ENCODE results near the gene CDH13.

CDH13 gene

DNA sequence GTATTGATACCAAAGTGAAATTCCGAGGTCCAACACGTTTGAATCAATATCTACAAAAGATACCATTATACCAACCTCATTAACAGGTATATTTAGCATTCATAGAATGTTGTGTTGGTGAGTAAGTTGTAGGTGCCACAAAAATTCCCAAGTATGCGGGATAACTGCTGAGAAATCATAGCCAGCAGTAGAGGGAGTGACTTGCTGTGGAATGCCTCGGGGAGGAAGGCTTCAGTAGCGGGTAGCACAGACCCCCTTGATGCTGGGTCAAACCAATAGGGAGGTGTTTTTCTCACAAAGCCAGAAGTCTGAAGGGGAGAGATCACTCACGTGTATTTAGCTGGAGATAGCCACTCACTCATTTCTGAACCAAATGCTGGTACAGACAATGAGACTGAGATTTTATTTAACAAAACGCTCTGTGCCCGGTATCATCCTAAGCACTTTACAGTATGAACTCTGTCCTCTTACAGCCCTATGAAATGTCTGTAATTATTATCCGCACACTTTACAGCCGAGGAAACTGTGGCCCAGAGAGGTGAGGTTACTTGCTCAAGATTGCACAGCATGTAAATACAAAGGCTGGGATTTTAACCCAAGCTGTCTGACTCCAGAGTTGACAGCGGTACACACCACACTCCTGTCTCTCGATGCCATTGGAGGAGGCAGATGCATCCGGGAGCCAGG is 1204.1 kb downstream of the CDH13 start:
- DNase-seq, result peak; percentile 47

- DNase-seq, result no peak
Measured at GRCh38 chr16:83831456-83831987, 1204.8 kb downstream of the CDH13 start.

GRCh38 chr16:83833921-83834320 is 1207.2 kb downstream of the CDH13 start:
- DNase-seq, result no peak

- DNase-seq, result peak; percentile 81
Measured at GRCh38 chr16:83835586-83836566, 1209.1 kb downstream of the CDH13 start.

- DNase-seq, result no peak
Measured at GRCh38 chr16:83837566-83837965, 1210.8 kb downstream of the CDH13 start.

DNA sequence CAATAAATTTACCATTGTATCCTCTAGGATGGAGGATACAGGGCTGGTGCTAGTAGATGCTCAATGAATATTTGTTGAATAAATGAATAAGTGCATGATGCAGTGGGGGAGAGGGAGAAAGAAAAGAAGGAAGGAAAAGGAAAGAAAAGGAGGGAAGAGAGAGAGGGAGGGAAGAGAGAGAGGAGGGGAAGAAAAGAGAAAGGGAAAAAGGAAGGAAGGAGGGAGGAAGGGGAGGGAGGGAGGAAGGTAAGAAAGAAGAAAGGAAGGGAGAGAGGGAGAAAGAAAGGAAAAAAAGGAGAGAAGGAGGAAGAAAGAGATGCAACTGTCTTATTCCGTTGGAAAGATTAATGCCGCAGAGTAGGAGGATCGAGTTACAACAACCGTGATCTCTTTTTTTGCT is 1211.4 kb downstream of the CDH13 start:
- no peak for DNase-seq

DNA sequence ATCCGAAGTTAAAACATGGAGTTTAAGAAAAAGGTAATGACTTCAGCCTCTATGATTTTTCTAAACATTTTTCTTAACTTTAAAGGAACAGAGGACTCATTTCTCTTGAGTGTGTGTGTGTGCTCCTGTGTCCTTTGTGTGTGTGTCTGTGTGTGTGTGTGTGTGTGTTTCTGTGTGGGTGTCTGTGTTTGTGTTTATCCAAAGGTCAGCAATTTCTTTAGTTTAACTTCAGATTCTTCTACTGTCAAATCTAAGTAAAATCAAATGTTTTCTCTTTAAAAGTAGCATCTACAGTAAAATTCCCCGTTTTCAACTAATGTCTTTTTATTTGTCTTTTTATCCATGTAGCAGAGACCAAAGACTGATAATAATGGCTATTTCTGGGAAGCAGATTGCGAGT is 1212.8 kb downstream of the CDH13 start:
- no peak for DNase-seq

DNA sequence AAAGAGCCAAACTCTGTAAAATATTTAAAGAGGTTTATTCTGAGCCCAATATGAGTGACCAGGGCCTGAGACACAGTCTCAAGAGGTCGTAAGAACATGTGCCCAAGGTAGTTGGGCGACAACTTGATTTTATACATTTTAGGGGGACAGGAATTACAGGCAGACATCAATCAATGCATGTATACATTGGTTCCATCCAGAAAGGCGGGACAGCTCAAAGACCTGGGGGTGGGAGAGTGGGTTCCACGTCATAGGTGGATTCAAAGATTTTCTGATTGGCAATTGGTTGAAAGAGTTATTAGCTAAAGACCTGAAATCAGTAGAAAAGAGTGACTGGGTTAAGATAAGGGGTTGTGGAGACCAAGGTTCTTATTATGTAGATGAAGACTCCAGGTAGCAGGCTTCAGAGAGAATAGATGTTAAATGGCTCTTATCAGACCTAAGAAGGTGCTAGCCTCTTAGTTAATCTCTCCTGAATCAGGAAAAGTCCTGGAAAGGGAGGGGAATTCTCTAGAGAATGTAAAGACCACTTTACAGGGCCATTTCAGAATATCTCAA is 1213.4 kb downstream of the CDH13 start:
- no peak for DNase-seq

DNA sequence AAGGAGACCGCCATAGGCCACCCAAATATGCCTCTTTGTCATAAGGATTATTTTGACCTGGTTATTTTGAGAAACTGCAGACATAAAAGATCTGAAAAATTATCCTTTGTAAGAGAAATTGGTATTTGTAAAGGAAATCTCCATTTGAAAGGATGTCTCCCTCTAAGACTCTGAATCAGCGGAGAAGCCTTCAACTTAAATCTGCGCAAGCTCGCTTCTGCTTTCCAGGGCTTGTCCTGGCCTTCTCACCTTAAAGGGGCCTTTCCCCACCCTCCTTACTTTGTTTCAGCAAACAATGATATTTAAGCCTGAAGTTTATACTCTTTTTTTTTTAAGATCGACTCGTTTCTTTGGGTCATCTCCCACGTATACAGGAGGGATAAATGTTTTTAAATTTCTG is 1215.5 kb downstream of the CDH13 start:
- no peak for DNase-seq

DNA sequence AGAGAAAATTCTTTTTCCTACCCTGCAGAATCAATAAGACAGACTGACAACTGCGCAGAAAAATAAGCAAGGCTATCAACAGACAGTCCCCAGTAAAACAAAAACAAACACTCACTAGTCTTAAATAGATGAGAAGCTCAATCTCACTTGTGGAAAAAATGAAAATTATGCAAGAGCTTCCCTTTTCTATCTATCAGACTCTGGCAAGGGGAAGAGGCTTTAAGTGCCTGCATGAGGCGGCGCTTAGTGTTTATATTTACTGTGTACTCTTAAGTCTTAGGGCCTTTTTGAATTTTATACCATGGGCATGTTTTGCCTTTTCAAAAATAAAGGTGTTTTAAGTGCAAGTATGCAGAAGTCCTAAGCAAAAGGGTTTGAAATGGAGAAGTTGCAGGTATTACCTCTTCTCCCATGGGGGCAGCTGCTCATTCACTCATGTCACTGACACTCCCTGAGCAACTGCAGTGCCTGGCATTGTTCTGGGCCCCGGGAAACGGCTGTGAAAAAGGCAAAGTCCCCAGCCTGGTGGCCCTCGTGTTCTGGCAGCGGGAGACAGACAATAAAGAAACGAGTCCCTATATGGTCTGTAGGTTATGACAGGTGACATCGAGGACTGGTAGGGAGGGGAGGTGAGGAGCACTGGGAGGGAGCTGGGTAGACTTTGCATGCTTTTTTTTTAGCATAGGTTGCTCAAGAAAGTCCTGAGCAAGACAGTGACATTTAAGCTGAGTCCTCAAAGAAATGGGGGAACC is 1216.2 kb downstream of the CDH13 start:
- DNase-seq, result no peak

- DNase-seq, result no peak
Measured at GRCh38 chr16:83843657-83844056, 1216.9 kb downstream of the CDH13 start.

DNA sequence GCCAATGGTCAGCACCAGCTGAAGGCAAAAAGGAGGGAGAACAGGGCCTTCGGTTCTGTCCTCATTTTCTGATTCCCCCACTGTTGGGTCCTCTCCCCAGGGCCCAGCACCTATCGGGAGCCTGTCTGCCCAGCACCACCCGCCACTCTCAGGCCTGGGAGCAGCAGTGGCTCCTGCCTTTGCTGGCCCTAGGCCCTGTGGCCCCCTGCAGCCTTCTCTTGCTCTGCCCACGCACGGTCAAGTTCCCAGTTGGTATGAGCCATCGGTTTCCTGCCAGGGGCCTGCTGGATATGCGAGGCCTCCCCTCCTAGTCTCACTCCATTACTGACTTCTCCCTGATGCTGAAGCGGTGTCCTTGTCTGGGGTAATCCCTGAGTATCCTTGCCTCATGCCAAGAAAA is 1218.5 kb downstream of the CDH13 start:
- DNase-seq, result no peak

DNA sequence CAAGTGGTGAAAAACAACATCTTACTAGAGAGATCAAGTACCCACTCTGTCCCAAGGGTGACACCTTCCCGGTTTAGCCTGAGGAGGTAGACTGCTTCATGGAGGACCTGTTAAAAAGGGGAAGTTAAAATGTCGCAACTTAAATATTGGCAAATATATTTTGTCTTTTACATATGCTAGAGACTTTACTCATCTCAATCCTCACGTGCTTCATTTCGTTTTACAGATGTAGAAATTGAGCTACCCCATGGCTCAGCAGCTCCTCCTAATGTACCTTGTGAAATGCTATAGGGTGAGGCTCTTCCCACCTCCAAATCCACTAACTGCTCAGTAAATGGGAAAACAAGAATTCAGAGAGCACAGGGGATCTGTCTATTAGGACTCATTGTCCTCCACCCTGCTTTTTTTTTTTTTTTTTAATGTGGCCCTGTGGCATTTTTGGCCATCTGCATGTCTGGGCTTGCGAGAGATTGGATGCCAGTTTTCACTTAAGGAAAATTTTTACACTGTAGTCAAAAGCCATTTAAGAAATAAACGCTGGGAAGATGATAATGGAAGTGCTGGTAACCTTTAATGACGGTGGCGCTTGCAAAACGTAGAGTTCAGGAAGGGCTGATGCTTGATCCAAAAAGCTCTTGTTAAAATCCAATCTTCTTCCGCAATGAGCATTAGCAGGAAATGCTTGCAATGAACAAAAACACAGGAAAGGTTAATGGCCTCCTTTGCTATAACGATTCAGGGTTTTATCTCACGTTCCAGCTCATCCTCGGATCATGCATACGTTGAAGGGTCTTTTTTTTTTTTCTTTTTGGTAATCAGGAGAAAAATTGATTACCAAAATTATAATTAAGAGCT is 1220.8 kb downstream of the CDH13 start:
- no peak for DNase-seq

- DNase-seq, result no peak
Measured at GRCh38 chr16:83849421-83849820, 1222.7 kb downstream of the CDH13 start.
